Chondrocyte (in vitro differentiated cells): ENCODE data around the gene TMEM19. TPM values are rescaled to one million over a fixed set of nuclear protein-coding genes. Genes with fewer than 3 reads are reported as not detected.
"Not testable (repeated sequence)": the region's sequence is repeated elsewhere in the genome, so short reads cannot be mapped to it uniquely, and the experiment has no call there.

Experiments used
- DNase-seq: peaks from one replicate; pipeline ENCODE4 v3.0.0; 2021; ENCODE audit warnings: mixed read lengths, low spot score
- H3K27ac Mint-ChIP-seq: one replicate; pipeline ENCODE4 v1.8.0; 2021; ENCODE audit warnings: mild to moderate bottlenecking, moderate library complexity, mixed read lengths; ENCODE audit not compliant: unreplicated experiment
- H3K27me3 Mint-ChIP-seq: 2 replicates; pipeline ENCODE4 v1.8.0; 2021; ENCODE audit warnings: low read depth, mixed read lengths
- H3K36me3 Mint-ChIP-seq: 2 replicates; pipeline ENCODE4 v1.8.0; 2021; ENCODE audit warnings: low read depth, mixed read lengths
- H3K4me1 Mint-ChIP-seq: 2 replicates; pipeline ENCODE4 v1.8.0; 2021; ENCODE audit warnings: low read depth, mild to moderate bottlenecking, mixed read lengths
- H3K4me3 Mint-ChIP-seq: one replicate; pipeline ENCODE4 v1.8.0; 2021; ENCODE audit warnings: mild to moderate bottlenecking, moderate library complexity, mixed read lengths; ENCODE audit not compliant: unreplicated experiment
- H3K9me3 Mint-ChIP-seq: 2 replicates; pipeline ENCODE4 v1.8.0; 2021; ENCODE audit warnings: low read depth, mixed read lengths
- CTCF ChIP-seq: fragments of 200-600 bp; sonication (generic); IDR thresholded peaks from 2 replicates; pipeline ENCODE4 v1.5.0; 2021; ENCODE audit warnings: antibody characterized with exemption, mild to moderate bottlenecking, moderate library complexity
- total RNA-seq: library from RNA; stranded (reverse); gene quantifications from 3 replicates; pipeline ENCODE4 v1.2.1, GENCODE V29; 2021

The TMEM19 gene
- total RNA-seq, 1 donor from 2014 or later = 27.5 TPM

GRCh38 chr12:71682466-71682865 is 3.4 kb upstream of the TMEM19 start:
- DNase-seq = no peak
- H3K27me3 Mint-ChIP-seq = no peaks in the 10 kb centered on the region
- TF ChIP-seq CTCF = no peak
- H3K4me3 Mint-ChIP-seq = no peak overlapping the region
- no peak overlapping the region for H3K27ac Mint-ChIP-seq
- H3K9me3 Mint-ChIP-seq = no peaks in the 10 kb centered on the region
- peaks cover 7% of the 10 kb centered on the region for H3K4me1 Mint-ChIP-seq
- no peaks in the 10 kb centered on the region for H3K36me3 Mint-ChIP-seq

GRCh38 chr12:71683633-71684032 is 2.2 kb upstream of the TMEM19 start:
- Mint-ChIP-seq H3K27ac (no peak overlapping the region), H3K36me3 (no peaks in the 10 kb centered on the region), H3K9me3 (no peaks in the 10 kb centered on the region), H3K4me3 (no peak overlapping the region), H3K27me3 (no peaks in the 10 kb centered on the region), H3K4me1 (peaks cover 18% of the 10 kb centered on the region)
- no peak for TF ChIP-seq CTCF
- DNase-seq = no peak

GRCh38 chr12:71684081-71684480 is 1.8 kb upstream of the TMEM19 start:
- TF ChIP-seq CTCF = no peak
- H3K4me1 Mint-ChIP-seq = peaks cover 21% of the 10 kb centered on the region
- no peak overlapping the region for H3K4me3 Mint-ChIP-seq
- H3K27me3 Mint-ChIP-seq = no peaks in the 10 kb centered on the region
- no peaks in the 10 kb centered on the region for H3K9me3 Mint-ChIP-seq
- H3K27ac Mint-ChIP-seq = no peak overlapping the region
- H3K36me3 Mint-ChIP-seq = no peaks in the 10 kb centered on the region
- DNase-seq = no peak

GRCh38 chr12:71685312-71685906 is 473 bp upstream of the TMEM19 start:
- no peak for DNase-seq
- no peak for TF ChIP-seq CTCF
- H3K36me3 Mint-ChIP-seq = no peaks in the 10 kb centered on the region
- peak overlapping the region; percentile 85 for H3K27ac Mint-ChIP-seq
- peak overlapping the region; percentile 78 for H3K4me3 Mint-ChIP-seq
- H3K4me1 Mint-ChIP-seq = peaks cover 26% of the 10 kb centered on the region
- H3K27me3 Mint-ChIP-seq = no peaks in the 10 kb centered on the region
- H3K9me3 Mint-ChIP-seq = no peaks in the 10 kb centered on the region

GRCh38 chr12:71686658-71687025 is 760 bp downstream of the TMEM19 start:
- H3K27me3 Mint-ChIP-seq = no peaks in the 10 kb centered on the region
- H3K9me3 Mint-ChIP-seq = no peaks in the 10 kb centered on the region
- DNase-seq = no peak
- H3K4me3 Mint-ChIP-seq = peak overlapping the region; percentile 78
- no peak for TF ChIP-seq CTCF
- peak overlapping the region; percentile 85 for H3K27ac Mint-ChIP-seq
- H3K36me3 Mint-ChIP-seq = no peaks in the 10 kb centered on the region
- peaks cover 26% of the 10 kb centered on the region for H3K4me1 Mint-ChIP-seq

- H3K9me3 Mint-ChIP-seq, DNase-seq, H3K27me3 Mint-ChIP-seq, H3K27ac Mint-ChIP-seq, H3K36me3 Mint-ChIP-seq: not testable (repeated sequence)
- Mint-ChIP-seq H3K4me3 (peak overlapping the region; percentile 78), H3K4me1 (peaks cover 26% of the 10 kb centered on the region)
These were observed 1.3 kb downstream of the TMEM19 start for GRCh38 chr12:71687172-71687571.
